NCI-H345 (cell line): ENCODE measurements around the gene KIAA0319L.

Experiments used
- DNase-seq: peaks from one replicate; lab custom pipeline; 2025; lab: John Stamatoyannopoulos, UW

KIAA0319L gene

GRCh38 chr1:35536556-35537162, 20.5 kb downstream of the KIAA0319L start:
- no peak for DNase-seq

GRCh38 chr1:35535243-35535642, 22.0 kb downstream of the KIAA0319L start:
- no peak for DNase-seq

- DNase-seq: no peak
Observed at GRCh38 chr1:35533586-35533985, 23.6 kb downstream of the KIAA0319L start.

DNA sequence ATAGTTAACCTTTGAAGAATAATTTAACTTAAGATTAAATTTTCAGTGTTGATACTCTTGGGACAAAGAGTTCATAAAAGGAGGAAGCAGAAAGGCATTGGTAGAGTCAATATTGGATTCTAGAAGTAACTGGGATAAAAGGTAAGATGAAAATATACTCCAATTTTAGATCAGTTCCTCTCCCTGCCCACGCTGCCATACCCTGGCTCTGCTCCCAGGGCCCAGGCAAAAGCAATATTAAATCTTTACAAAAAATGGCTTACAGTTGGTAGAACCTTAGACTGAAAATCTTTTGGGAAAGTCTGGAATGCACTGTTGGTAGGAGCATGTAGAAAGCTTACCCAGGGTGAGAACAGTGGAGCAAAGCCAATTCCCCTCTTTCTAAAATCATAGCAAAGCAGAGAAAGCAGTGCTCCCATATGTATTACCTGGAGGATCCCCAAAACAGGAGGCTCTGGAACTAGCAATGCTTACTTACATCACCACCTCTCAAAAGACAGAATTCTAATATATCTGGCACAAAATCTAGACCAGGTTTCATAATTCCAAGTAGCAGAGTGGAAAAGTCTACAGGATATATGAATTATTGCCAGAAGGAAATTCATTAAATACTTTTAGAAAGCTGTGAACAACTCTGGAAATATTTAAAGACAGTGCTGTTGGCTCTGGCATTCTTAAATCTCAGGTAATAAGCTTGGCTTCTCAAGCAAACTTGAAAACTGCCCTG, 24.5 kb downstream of the KIAA0319L start:
- no peak for DNase-seq

- no peak for DNase-seq
Observed at GRCh38 chr1:35531368-35531767, 25.8 kb downstream of the KIAA0319L start.

DNA sequence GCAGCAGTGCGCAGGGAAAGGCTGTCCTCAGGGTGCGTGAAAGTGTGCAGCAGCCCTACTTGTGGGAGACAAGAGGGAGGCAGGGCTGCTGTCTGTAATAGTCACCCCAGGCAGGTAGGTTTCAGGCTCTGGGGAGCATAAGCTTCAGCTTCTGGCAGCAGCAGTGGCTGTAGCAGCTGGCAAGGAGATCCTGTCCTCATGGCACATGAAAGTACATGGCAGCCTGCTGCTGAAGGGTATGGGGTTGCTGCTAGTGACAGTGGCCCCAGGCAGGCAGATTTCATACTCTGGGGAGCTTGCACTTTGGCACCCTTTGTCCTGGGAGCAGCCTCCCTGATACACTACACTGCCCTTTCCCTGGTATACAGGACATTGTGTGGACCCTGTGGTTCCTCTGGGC, 26.3 kb downstream of the KIAA0319L start:
- DNase-seq: no peak

- DNase-seq: no peak
Observed at GRCh38 chr1:35530168-35530567, 27.0 kb downstream of the KIAA0319L start.

DNA sequence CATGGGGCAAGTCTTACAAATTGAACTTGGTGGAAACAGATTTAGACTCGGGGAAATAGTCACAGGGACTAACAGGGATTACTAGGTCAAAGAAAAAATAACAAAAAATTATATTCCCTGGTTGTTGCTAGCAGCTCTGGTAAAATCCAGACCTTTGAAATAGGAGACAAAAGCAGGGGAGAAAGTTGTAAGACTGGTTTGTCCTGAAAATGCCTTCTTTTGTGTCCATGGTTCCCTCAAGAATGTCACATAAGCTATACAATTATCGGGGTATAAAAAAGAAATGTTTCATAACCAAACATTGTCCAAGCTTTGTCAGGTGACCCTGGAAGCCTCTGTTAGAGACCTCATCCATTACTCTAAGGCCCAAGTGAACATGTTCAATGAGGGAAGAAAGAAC, 33.1 kb downstream of the KIAA0319L start:
- no peak for DNase-seq

DNA sequence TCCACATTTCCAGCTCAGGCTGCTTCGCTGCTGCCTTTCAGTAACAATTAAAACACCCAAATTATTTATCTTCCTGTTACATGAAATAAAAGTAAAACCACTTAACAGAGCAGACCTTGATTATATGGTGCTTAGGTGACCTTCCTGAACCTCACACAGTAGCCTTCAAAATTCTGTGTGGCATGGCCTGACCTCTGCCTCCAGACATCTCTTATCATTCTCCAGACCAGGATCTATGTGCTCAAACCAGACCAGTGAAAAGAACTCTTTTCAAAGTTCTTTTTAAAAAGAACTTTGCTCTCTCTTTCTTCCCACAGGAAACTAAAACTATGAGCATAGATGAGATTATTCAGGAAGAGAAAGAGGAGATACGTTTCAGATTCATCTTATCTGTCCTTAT, 37.8 kb downstream of the KIAA0319L start:
- DNase-seq: no peak

DNA sequence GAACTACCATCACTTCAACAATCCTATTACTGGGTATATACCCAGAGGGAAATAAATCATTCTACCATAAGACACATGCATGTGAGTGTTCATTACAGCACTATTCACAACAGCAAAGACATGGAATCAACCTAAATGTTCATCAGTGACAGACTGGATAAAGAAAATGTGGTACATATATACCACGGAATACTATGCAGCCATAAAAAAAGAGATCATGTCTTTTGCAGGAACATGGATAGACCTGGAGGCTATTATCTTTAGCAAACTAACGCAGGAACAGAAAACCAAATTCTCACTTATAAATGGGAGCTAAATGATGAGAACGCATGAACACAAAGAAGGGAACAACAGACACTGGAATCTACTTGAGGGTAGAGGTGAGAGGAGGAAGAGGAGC, 39.0 kb downstream of the KIAA0319L start:
- DNase-seq: no peak

- no peak for DNase-seq
Observed at GRCh38 chr1:35511305-35511704, 45.9 kb downstream of the KIAA0319L start.

DNA sequence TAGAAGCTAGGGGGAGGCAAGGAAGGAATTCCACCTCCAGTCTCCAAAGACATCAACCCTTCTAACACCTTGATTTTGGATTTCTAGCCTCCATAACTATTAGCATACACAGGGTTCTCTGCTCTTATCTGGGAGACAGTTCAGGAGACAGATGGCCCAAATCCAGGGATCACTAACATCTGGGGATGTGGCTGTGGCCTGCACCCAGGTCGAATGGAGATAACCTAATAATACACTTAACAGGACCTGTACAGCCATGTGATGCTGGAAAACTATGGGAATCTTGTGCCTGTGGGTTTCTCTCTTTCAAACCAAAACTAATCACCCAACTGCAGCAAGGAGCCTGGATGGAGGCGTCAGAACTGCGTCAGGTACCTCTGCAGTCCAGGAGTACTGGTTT, 47.6 kb downstream of the KIAA0319L start:
- no peak for DNase-seq

DNA sequence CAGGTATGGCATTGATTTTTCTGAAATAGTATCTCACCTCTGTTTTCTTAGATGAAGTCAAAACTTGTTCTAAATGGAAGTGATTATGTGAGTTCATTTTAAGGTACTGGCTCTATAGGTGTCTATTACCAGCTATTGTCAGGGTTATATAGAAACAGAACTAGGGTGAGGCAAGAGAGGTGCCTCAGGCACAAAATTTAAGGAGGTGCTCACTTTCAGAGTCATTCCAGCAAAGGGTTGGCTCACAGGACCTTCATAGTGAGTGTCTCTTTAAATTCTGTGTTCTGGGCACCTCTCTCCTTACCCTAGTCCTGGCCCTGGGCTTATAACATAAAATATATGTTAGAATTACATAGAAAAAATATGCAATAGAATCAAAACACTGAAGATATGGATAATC, 49.3 kb downstream of the KIAA0319L start:
- no peak for DNase-seq

GRCh38 chr1:35506960-35507912, 50.0 kb downstream of the KIAA0319L start:
- no peak for DNase-seq

- no peak for DNase-seq
Observed at GRCh38 chr1:35505911-35506798, 51.0 kb downstream of the KIAA0319L start.

DNA sequence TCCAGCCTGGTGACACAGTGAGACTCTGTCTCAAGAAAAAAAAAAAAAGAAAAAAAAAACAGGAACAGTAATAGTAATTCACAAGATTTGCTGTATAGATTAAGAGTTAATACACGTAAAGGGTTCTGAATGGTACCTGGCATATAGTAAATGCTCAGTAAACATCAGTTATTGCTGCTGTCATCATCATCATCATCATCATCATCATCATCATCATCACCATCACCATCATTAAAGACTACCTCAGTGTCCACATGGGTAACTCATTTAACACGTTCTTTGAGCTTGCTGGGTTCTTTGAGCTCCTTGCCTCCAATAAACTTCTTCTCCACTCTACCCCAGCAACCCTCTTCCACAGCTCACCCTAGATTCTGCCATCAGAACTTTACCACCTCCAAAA, 55.0 kb downstream of the KIAA0319L start:
- DNase-seq: no peak

- DNase-seq: no peak
Observed at GRCh38 chr1:35500439-35500838, 56.8 kb downstream of the KIAA0319L start.

GRCh38 chr1:35499652-35500176, 57.5 kb downstream of the KIAA0319L start:
- DNase-seq: no peak

GRCh38 chr1:35499231-35499630, 58.0 kb downstream of the KIAA0319L start:
- no peak for DNase-seq

DNA sequence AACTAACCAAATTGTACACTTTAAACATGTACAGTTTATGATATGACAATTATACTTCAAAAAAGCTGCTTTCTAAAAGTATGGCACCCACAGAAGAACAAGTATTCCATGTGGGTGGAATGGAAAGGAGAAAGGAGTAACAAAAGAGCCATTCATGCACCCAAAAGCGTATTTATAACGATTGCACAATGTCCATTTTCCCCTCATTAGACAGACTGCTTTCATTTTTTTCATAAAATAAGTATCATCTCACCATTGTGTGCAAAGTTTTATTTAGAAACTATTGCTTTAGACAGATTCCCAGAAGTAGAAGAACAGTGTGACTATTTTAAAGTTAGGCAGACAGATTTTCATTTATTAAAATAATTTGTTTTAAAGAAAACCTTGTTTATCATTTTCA, 59.6 kb downstream of the KIAA0319L start:
- no peak for DNase-seq

GRCh38 chr1:35490250-35490649, 67.0 kb downstream of the KIAA0319L start:
- no peak for DNase-seq

DNA sequence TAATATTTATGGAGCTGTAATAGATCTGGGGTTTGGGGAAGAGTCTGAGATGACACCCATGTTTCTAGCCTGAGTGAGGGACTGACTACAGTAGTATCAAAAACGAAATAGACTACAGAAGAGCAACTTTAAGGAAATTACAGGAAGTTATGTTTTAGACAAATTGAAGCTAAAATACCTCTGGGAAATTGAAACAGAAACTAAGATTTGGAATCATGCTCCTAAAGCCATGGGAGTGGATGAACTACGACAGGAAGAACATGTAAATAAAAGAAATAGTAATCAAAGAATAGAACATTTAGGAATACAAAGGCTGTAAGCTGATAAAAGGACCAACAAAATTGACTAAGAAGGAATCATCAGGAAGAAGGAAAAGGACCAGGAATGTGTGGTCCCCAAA, 68.9 kb downstream of the KIAA0319L start:
- DNase-seq: no peak
